ENCODE data around the gene USP32. TPM values are rescaled to one million over a fixed set of nuclear protein-coding genes. Genes with fewer than 3 reads are reported as not detected.
"Not testable (repeated sequence)": the region's sequence is repeated elsewhere in the genome, so short reads cannot be mapped to it uniquely, and the experiment has no call there.

The USP32 gene
- 29.7 and 31.0 TPM in 2 replicates for total RNA-seq (2014; rRNA removed; shearing (Covaris generic))

- no peaks in the 10 kb centered on the region for H3K9me3 ChIP-seq (replicated peaks)
- no peaks in the 10 kb centered on the region for H3K36me3 ChIP-seq
- H3K27ac ChIP-seq = peak within 1 kb of the TSS; percentile 94
- peak; percentile 96 to 98 for DNase-seq
- no peaks in the 10 kb centered on the region for H3K27me3 ChIP-seq
- H3K4me1 ChIP-seq = peaks cover 5% of the 10 kb centered on the region; the same call in 1 of the 2 replicates
- H3K4me3 ChIP-seq = peak within 1 kb of the TSS; percentile 93
These were observed at the start of gene USP32 for GRCh38 chr17:60392042-60392844. TSS of gene USP32 (minus strand) at chr17:60392133. CDS start at chr17:60391939, 194 bp downstream.

- Histone ChIP-seq H3K36me3 (no peaks in the 10 kb centered on the region), H3K27me3 (no peaks in the 10 kb centered on the region), H3K27ac (no peak overlapping the region), H3K4me3 (no peak overlapping the region), H3K4me1 (peaks cover 7% of the 10 kb centered on the region; the same call in 1 of the 2 replicates), H3K9me3 (replicated peaks) (no peaks in the 10 kb centered on the region)
- DNase-seq = no peak
These were observed 47.6 kb upstream of the USP32 start for GRCh38 chr17:60439501-60439900.

GRCh38 chr17:60436676-60437075 is 44.7 kb upstream of the USP32 start:
- no peak for DNase-seq
- Histone ChIP-seq H3K27me3 (no peaks in the 10 kb centered on the region), H3K4me1 (no peaks in the 10 kb centered on the region), H3K36me3 (no peaks in the 10 kb centered on the region), H3K4me3 (no peak overlapping the region), H3K27ac (no peak overlapping the region), H3K9me3 (replicated peaks) (no peaks in the 10 kb centered on the region)

- Histone ChIP-seq H3K36me3 (no peaks in the 10 kb centered on the region), H3K4me1 (no peaks in the 10 kb centered on the region), H3K27me3 (no peaks in the 10 kb centered on the region), H3K27ac (no peak overlapping the region), H3K9me3 (replicated peaks) (no peaks in the 10 kb centered on the region), H3K4me3 (no peak overlapping the region)
- peak; percentile 62 to 90 for DNase-seq
These were observed 43.6 kb upstream of the USP32 start for GRCh38 chr17:60435244-60436167.

GRCh38 chr17:60433021-60433997 is 41.4 kb upstream of the USP32 start:
- not testable (repeated sequence) for H3K4me1 ChIP-seq; H3K27me3 ChIP-seq; H3K27ac ChIP-seq; H3K9me3 ChIP-seq (replicated peaks); DNase-seq; H3K36me3 ChIP-seq; H3K4me3 ChIP-seq

- not testable (repeated sequence) for DNase-seq
These were observed 38.6 kb upstream of the USP32 start for GRCh38 chr17:60430561-60430960.

GRCh38 chr17:60428491-60428890 is 36.6 kb upstream of the USP32 start:
- H3K4me1 ChIP-seq; DNase-seq; H3K36me3 ChIP-seq; H3K27me3 ChIP-seq; H3K4me3 ChIP-seq; H3K27ac ChIP-seq; H3K9me3 ChIP-seq (replicated peaks): not testable (repeated sequence)

More at GRCh38 chr17:60430561-60430960, 38.6 kb upstream of the USP32 start:
- H3K36me3 ChIP-seq; H3K27ac ChIP-seq; H3K4me3 ChIP-seq; H3K27me3 ChIP-seq; H3K9me3 ChIP-seq (replicated peaks); H3K4me1 ChIP-seq: not testable (repeated sequence)

- Histone ChIP-seq H3K36me3 (no peaks in the 10 kb centered on the region), H3K9me3 (replicated peaks) (no peaks in the 10 kb centered on the region), H3K4me1 (no peaks in the 10 kb centered on the region)
These were observed 34.7 kb upstream of the USP32 start for GRCh38 chr17:60426596-60426995.

GRCh38 chr17:60425626-60426025 is 33.7 kb upstream of the USP32 start:
- Histone ChIP-seq H3K36me3 (no peaks in the 10 kb centered on the region), H3K27me3 (no peaks in the 10 kb centered on the region), H3K4me1 (no peaks in the 10 kb centered on the region), H3K27ac (no peak overlapping the region), H3K4me3 (no peak overlapping the region), H3K9me3 (replicated peaks) (no peaks in the 10 kb centered on the region)
- DNase-seq = no peak

More at GRCh38 chr17:60426596-60426995, 34.7 kb upstream of the USP32 start:
- Histone ChIP-seq H3K27me3 (no peaks in the 10 kb centered on the region), H3K4me3 (no peak overlapping the region), H3K27ac (no peak overlapping the region)
- DNase-seq = no peak

- DNase-seq = no peak
- H3K27me3 ChIP-seq = no peaks in the 10 kb centered on the region
- no peaks in the 10 kb centered on the region for H3K4me1 ChIP-seq
- no peak overlapping the region for H3K4me3 ChIP-seq
- no peaks in the 10 kb centered on the region for H3K9me3 ChIP-seq (replicated peaks)
- H3K27ac ChIP-seq = no peak overlapping the region
- H3K36me3 ChIP-seq = no peaks in the 10 kb centered on the region
These were observed 31.9 kb upstream of the USP32 start for GRCh38 chr17:60423865-60424264.

- H3K4me1 ChIP-seq = no peaks in the 10 kb centered on the region
- H3K4me3 ChIP-seq = no peak within 1 kb of the TSS
- H3K27me3 ChIP-seq = no peaks in the 10 kb centered on the region
- no peak within 1 kb of the TSS for H3K27ac ChIP-seq
- DNase-seq = no peak
- H3K36me3 ChIP-seq = no peaks in the 10 kb centered on the region
- no peaks in the 10 kb centered on the region for H3K9me3 ChIP-seq (replicated peaks)
These were observed 30.3 kb upstream of the USP32 start, which contains the start of gene CHCT1 for GRCh38 chr17:60422162-60422665. TSS of gene CHCT1 (plus strand) at chr17:60422489. CDS start at chr17:60422593, 104 bp downstream.

GRCh38 chr17:60421273-60422161 is 29.6 kb upstream of the USP32 start:
- Histone ChIP-seq H3K4me3 (no peak overlapping the region), H3K36me3 (no peaks in the 10 kb centered on the region), H3K27me3 (no peaks in the 10 kb centered on the region), H3K9me3 (replicated peaks) (no peaks in the 10 kb centered on the region), H3K27ac (no peak overlapping the region), H3K4me1 (no peaks in the 10 kb centered on the region)
- DNase-seq = no peak

GRCh38 chr17:60419875-60420274 is 27.9 kb upstream of the USP32 start:
- not testable (repeated sequence) for H3K4me3 ChIP-seq; H3K36me3 ChIP-seq; H3K4me1 ChIP-seq; H3K27ac ChIP-seq; DNase-seq; H3K27me3 ChIP-seq; H3K9me3 ChIP-seq (replicated peaks)

Data from SJCRH30 (cell line).